Activated CD8-positive, alpha-beta memory T cell treated with anti-CD3 and anti-CD28 coated beads, Interleukin-2, amount 50 U/mL, for 4 hours (primary cell): ENCODE data around the gene CT45A3.
"Not testable (repeated sequence)": the region's sequence is repeated elsewhere in the genome, so short reads cannot be mapped to it uniquely, and the experiment has no call there.

ENCODE experiments used
- DNase-seq: peaks from one replicate; pipeline ENCODE4 v3.0.0-alpha.2; 2020

CT45A3 gene, protein sequence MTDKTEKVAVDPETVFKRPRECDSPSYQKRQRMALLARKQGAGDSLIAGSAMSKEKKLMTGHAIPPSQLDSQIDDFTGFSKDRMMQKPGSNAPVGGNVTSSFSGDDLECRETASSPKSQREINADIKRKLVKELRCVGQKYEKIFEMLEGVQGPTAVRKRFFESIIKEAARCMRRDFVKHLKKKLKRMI

DNA sequence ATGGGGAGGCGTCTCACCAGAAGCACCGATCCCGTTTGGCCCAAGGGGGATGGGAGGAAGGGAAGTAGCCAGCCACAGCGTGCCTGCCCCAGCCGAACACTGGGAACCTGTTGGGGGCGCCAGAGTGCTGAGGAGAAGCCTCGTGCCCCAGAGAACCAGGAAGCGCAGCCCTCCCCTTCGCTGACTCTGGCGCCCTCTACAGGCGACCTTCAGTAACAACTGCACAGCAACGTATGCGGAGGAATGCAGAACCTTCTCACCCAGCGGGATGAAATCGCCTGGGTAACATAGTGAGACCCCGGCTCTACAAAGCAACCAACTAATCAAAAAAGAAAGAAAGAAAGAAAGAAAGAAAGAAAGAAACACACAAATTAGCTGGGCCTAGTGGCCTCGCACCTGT is at the start of gene CT45A3:
CT45A3 (minus strand) TSS at position 101 of the 400 bp plus-strand sequence. CDS start 3,747 bp downstream, outside the sequence.
- DNase-seq = not testable (repeated sequence)

DNA sequence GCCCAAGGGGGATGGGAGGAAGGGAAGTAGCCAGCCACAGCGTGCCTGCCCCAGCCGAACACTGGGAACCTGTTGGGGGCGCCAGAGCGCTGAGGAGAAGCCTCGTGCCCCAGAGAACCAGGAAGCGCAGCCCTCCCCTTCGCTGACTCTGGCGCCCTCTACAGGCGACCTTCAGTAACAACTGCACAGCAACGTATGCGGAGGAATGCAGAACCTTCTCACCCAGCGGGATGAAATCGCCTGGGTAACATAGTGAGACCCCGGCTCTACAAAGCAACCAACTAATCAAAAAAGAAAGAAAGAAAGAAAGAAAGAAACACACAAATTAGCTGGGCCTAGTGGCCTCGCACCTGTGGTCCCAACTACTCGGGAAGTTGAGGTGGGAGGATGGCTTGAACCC is 34.7 kb upstream of the CT45A3 start, which contains the start of gene CT45A6:
CT45A6 (minus strand) TSS at position 101 of the 400 bp plus-strand sequence. CDS start 3,794 bp downstream, outside the sequence.
- DNase-seq = not testable (repeated sequence)

DNA sequence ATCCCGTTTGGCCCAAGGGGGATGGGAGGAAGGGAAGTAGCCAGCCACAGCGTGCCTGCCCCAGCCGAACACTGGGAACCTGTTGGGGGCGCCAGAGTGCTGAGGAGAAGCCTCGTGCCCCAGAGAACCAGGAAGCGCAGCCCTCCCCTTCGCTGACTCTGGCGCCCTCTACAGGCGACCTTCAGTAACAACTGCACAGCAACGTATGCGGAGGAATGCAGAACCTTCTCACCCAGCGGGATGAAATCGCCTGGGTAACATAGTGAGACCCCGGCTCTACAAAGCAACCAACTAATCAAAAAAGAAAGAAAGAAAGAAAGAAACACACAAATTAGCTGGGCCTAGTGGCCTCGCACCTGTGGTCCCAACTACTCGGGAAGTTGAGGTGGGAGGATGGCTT is 17.4 kb upstream of the CT45A3 start, which contains the start of gene CT45A5:
CT45A5 (minus strand) TSS at position 101 of the 400 bp plus-strand sequence. CDS start 3,774 bp downstream, outside the sequence.
- not testable (repeated sequence) for DNase-seq

DNA sequence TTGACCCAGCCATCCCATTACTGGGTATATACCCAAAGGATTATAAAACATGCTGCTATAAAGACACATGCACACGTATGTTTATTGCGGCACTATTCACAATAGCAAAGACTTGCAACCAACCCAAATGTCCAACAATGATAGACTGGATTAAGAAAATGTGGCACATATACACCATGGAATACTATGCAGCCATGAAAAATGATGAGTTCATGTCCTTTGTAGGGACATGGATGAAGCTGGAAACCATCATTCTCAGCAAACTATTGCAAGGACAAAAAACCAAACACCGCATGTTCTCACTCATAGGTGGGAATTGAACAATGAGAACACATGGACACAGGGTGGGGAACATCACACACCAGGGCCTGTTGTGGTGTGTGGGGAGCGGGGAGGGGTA is 23.3 kb downstream of the CT45A3 start:
- DNase-seq = not testable (repeated sequence)

DNA sequence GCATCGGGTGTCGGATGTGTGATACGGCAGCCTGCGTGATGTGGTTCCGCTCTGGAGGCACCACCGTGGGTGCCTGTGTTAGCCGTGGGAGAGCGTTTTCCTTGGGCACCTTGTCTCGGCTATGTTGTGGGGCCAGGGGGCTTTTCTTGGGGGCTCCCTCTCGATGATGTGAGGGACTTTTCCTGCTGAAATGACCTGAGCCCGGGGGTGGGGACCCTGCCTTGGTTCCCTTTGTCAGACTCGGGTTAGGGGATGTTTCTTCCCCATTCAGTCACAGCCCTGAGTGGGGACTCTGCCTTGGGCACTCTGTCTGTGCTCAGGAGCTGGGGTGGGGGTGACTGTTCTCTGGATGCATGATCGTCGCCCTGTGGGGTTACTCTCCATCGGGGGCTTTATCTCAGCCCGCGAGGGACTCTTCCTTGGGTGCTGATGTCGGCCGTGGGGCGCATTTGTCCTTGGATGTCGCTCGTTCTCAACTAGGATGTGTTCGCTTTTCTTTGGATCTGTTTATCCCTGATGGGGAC is 26.7 kb downstream of the CT45A3 start:
- DNase-seq = no peak

DNA sequence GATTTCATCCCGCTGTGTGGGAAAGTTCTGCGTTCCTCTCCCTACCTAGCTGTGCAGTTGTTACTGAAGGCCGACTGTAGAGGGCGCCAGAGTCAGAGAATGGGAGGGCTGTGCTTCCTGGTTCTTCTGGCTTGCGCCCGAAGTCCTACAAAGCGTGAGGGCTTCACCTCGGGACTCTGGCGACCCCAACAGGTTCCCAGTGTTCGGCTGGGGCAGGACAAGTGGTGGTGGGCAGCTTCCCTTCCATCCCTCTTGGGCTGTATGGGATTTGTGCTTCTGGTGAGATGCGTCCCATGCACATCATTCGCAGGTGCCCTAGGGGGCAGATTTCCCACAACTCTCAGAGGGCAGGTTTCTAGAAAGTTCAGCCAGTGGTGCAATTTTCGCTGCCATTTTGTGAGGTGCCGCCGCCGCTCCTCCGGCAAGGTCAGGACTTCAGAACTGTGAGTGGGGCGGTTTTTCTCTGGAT is 27.3 kb downstream of the CT45A3 start:
- DNase-seq = peak; percentile 23

- no peak for DNase-seq
These were observed 30.5 kb downstream of the CT45A3 start for GRCh38 chrX:135737366-135738071.

DNA sequence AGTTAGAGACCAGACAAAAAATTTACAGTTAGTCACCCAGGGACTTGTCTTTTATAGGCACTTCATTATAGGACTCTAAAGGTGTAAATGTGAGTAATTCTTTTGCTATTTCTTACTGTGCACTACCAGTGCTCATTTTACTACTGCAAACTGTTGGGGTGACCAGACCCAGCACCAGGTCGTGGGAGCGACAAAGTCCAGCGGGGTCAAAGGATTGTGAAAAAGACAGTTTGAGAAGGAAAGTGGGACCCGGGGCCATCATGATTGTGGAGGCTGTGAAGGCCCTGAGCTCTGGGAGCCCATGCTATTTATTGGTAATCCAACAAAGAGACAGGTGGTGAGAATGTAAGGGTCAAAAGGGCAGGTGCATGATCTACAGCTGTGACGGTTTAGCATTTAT is 33.3 kb downstream of the CT45A3 start:
- DNase-seq = not testable (repeated sequence)

DNA sequence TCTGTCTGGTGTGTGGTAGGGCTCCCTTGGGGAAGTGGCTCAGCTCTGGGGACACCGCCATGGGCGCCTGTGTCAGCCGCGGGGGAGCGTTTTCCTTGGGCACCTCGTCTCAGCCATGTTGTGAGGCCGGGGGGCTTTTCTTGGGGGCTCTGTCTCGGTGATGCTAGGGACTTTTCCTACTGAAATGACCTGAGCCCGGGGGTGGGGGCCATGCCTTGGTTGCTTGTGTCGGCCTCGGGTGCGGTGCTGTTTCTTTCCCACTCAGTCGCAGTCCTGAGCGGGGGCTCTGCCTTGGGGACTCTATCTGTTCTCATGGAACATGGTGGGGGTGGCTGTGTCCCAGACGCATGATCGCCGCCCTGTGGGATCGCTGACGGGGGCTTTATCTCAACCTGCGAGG is 54.2 kb downstream of the CT45A3 start:
- no peak for DNase-seq

GRCh38 chrX:135713183-135713689 is 54.8 kb downstream of the CT45A3 start, which contains the start of gene CT45A1:
TSS of gene CT45A1 (plus strand) at chrX:135713639. CDS start at chrX:135718941, 5,302 bp downstream.
- DNase-seq = not testable (repeated sequence)
